Measurements from ENCODE around the gene ACSL3.
"Not testable (repeated sequence)": the region's sequence is repeated elsewhere in the genome, so short reads cannot be mapped to it uniquely, and the experiment has no call there.

Gene ACSL3

GRCh38 chr2:222915092-222915957 lies 54.5 kb downstream of the ACSL3 start:
- no peak for DNase-seq

GRCh38 chr2:222916229-222917197 lies 55.7 kb downstream of the ACSL3 start:
- DNase-seq, result no peak

- not testable (repeated sequence) for DNase-seq
Observed at GRCh38 chr2:222917212-222917611, 56.4 kb downstream of the ACSL3 start.

- no peak for DNase-seq
Observed at GRCh38 chr2:222919841-222920526, 59.1 kb downstream of the ACSL3 start.

- DNase-seq, result no peak
Observed at GRCh38 chr2:222920657-222921186, 59.9 kb downstream of the ACSL3 start.

GRCh38 chr2:222922019-222922800 lies 61.4 kb downstream of the ACSL3 start:
- DNase-seq, result no peak

GRCh38 chr2:222926915-222927314 lies 66.1 kb downstream of the ACSL3 start:
- DNase-seq, result no peak

- no peak for DNase-seq
Observed at GRCh38 chr2:222927600-222927999, 66.8 kb downstream of the ACSL3 start.

- no peak for DNase-seq
Observed at GRCh38 chr2:222928335-222928734, 67.5 kb downstream of the ACSL3 start.

GRCh38 chr2:222930862-222931261 lies 70.0 kb downstream of the ACSL3 start:
- DNase-seq, result no peak

- no peak for DNase-seq
Observed at GRCh38 chr2:222931659-222932058, 70.8 kb downstream of the ACSL3 start.

GRCh38 chr2:222933458-222933857 lies 72.6 kb downstream of the ACSL3 start:
- no peak for DNase-seq

- DNase-seq, result no peak
Observed at GRCh38 chr2:222935688-222936298, 75.0 kb downstream of the ACSL3 start.

GRCh38 chr2:222936705-222937104 lies 75.9 kb downstream of the ACSL3 start:
- DNase-seq, result no peak

- DNase-seq, result no peak
Observed at GRCh38 chr2:222938327-222938726, 77.5 kb downstream of the ACSL3 start.

- DNase-seq, result peak; percentile 1 to 7 (median 4)
Observed at GRCh38 chr2:222939208-222939856, 78.5 kb downstream of the ACSL3 start.

GRCh38 chr2:222939979-222940378 lies 79.1 kb downstream of the ACSL3 start:
- no peak for DNase-seq

- DNase-seq, result no peak
Observed at GRCh38 chr2:222941510-222942032, 80.7 kb downstream of the ACSL3 start.

- no peak for DNase-seq
Observed at GRCh38 chr2:222942561-222942960, 81.7 kb downstream of the ACSL3 start.

- DNase-seq, result no peak
Observed at GRCh38 chr2:222942977-222943376, 82.1 kb downstream of the ACSL3 start.

GRCh38 chr2:222943820-222944219 lies 83.0 kb downstream of the ACSL3 start:
- no peak for DNase-seq

Measured in activated naive CD4-positive, alpha-beta T cell (primary cell).